ENCODE measurements around the gene EPB41L4B.
A peak's percentile ranks its signal among the peaks of the same experiment; 100 is the strongest.

The EPB41L4B gene

DNA sequence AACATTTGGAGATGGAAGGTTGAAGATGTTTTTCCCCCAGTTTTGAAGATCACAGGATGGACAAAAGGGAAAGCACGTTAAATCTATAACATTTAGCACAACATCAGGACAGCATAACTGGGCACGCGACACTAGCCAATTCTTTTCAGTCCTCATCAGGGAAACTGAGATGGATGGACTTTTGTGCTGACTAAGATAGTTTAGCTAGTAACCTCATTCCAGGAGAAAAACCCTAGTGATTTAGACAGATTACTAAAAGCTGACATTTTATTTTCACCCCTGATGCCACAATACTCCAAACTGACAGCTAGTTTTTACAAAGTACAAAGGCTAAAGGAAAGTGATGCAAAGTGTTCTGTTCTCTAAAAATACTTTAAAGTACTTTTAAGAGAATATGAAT lies 53.3 kb downstream of the EPB41L4B start:
- DNase-seq, result no peak

DNA sequence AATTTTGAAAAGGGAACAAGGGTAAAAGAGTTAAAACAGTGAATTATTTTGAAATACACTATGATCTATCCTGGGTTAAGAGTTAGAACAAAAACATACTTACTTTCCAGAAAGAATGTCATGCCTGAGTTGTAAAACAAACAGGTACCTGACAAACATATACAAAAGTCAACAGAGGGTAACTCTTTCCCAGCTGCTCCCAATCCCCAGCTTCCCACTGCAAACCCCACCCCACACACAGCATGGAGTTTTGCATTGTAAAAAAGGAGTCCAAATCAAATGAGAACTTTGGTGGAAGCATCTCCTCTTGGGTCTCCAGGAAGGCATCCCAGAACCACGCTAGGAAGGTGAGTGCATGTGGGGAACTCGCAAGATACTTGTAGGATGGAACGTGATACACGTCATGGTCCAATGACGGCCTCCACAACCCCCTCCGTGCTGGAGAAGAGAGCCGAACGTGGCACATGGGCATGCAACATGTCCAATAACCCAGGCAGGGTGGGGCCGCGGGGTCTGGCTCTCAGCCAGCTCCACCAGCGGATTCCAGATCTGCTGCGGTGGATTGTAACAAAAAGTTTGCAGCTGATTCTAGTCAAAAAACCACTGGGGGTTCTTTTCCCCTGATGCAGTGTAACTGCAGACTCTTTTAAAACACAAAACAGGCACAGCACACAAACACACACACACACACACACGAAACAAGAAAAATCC lies 55.8 kb downstream of the EPB41L4B start:
- DNase-seq, result peak; percentile 11

DNA sequence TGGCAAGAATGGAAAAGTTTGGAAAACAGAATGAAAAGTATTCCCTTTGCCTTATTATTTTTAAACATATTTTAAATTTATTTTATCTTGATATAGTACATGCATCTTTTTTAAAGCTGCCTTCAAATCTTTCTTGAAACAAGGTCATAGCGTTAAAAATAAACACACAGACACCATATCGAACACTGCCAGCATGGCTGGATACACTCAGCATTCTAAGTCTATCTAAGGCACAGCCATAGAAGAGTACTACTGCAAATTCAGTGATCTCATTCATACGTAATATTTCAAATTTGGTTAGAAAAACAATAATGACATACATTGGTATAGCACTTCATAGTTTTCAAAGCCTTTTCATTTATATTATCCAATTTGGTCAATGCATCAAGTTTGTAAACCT lies 57.5 kb downstream of the EPB41L4B start:
- no peak for DNase-seq

DNA sequence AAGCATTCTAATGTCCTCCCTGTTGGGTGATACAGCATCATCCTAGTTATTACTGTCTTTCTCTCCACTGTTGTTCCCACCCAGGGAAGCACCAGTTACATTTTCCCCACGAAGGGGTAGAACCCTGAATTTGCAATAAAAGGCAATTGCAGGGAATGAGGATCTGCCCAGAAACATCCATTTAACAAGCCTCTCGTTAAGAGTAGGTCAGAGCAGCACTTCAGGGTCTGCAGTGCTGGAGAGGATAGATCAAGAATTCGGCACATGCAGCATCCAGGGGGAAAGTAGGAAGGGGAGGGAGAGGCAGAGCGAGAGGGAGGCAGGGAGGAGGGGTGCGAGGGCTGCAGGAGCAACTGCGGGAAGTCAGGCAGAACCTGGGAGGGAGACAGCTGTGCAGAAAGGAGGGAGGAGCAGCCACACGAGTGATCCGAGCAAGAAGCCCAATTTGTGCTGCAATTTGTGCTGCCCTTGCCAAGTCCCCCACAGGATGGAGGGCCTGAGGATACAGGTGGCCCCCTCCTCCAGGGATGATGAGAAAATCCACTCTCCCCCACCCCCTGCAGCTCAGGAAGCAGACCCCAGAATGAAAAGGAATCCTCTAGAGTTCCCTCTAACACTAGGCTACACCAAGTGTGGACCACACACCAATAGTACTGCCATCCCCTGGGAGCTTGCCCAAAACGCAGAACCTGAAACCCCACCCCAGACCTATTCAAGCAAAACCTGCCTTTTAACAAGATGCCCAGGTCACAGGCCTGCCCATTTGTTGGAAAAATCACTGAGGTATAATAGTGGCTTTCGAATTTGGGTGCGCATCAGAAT lies 62.2 kb downstream of the EPB41L4B start:
- DNase-seq, result no peak

DNA sequence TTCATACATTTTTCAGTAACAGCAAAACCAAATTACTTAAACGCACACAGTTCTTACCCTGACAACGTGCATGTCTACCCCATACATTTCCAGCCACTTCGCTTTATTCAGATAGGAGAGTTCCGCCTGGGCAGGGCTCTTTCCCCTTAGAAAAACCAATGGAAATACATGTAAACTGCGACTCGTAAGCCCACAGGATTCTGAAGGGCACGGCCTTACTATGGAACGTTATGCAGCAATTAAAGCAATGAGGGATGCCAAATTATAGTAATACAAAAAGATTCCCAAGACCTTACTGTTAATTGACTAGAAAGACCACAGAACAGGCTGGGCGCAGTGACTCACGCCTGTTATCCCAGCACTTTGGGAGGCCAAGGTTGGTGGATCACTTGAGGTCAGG lies 64.5 kb downstream of the EPB41L4B start:
- no peak for DNase-seq

DNA sequence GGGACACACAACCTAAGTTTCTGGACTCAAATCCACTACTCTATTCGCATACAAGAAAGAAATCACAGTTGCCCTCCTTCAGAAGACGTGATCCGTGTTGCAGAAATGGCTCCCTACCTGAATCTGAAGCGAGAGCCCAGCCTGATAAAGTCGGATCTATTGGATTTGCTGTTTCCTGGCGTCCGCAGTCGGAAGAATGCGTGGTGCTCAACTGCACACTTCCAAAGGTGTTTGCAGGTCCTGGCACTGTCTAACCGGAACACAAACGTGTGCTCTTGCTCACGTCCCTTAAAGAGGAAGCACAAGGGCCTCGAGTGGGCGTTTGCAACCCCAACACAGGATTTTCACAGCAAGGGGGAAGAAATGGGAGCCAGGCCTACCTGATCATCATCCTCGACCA lies 65.5 kb downstream of the EPB41L4B start:
- no peak for DNase-seq

DNA sequence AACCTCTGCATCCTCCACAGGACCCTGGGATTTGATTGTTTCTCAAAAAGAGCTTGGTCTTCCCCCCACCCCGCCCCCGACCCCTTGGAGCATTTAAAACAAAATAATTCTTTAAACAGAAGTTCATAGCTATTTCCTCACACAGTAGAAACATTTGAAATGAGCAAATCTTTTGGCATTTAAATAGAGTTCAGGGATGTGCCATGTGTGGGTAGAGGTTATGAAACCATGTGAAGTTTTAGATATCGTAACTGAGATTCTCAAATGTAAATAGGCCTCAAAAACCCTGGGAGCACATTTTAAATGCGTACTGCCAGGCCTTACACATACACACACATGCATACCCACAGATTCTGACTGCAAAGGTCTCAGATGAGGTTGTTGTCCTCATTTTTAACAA lies 66.5 kb downstream of the EPB41L4B start:
- no peak for DNase-seq

DNA sequence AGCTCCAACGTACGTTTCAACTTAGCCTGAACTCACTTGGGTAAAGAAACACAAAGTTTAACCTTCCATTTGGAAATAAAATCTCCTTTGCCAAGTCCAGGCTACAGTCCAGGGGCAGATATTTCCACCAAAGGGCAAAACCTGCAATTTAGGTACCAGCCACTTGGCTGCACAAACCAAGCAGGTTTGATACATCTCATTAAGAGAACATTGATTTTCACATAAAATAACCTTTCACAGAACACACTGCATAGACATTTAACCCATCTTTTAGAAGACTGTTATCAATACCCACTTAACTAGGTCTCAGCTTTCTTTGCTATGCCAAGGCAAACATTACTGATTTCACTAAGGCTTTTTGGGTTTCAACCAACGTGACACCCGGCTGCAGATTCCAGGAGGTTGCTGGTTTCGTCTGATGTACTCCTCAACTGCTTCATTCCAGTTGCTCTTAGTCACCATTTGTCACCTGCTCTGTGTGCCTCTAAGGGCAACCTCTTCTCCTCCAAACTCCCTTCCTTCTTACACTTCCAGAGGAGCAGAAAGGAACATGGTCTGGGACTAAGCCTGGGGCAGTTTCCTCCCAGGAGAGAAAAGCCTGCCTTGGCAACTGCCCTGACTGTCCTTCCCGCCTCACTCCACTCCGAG lies 67.1 kb downstream of the EPB41L4B start:
- DNase-seq, result no peak

DNA sequence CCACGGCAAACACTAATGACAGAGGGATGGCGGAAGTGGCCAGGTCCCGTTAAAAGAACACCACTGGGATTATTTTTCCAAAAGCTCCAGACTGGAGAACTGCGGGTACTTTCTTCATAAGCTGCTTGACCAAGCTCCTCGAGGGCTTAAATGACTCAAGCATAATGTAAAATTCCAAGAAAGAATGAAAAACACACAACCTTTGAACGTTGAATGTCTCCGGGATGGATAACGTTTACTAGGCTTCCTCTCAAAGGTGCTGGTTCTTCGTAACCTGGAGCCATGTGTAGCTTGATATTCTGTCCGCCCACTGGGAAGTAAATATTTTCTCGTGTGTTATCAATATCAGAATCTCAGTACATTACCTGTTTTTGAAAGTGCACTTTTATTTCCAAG lies 67.6 kb downstream of the EPB41L4B start:
- no peak for DNase-seq

DNA sequence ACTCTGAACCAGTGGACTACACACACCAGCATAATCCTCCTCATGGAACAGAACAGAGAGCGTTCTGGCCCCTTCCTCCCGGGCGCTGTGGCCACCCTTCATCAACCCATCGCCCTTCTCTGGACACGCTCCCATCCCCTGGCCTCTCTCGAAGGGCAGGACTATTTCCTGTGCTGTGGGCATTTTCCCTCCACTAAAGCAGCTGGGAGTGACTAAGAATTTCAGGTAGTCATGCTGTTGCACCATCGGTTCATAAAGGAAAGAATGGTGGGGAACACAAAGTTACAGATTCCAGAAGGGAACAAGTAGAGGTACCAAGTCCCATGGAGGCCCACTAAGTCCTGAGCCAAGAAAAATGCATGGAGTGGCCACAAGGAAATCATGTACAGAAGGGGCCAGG lies 68.6 kb downstream of the EPB41L4B start:
- DNase-seq, result no peak

DNA sequence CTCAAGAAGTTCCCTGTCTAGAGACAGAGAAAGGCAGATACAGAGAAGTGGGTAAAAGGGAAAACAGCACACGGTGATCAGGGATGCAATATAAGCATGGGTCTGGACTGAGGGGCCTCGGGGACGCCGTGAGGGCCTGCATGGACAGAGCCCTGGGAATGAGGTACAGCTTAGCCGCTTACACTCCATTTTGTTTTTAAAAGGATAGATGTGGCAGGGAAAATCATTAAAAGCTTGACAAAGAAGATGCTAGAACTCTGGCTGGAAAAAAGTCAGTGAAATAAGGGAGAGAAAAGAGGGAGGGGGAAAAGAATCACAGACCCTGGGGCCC lies 69.1 kb downstream of the EPB41L4B start:
- no peak for DNase-seq

DNA sequence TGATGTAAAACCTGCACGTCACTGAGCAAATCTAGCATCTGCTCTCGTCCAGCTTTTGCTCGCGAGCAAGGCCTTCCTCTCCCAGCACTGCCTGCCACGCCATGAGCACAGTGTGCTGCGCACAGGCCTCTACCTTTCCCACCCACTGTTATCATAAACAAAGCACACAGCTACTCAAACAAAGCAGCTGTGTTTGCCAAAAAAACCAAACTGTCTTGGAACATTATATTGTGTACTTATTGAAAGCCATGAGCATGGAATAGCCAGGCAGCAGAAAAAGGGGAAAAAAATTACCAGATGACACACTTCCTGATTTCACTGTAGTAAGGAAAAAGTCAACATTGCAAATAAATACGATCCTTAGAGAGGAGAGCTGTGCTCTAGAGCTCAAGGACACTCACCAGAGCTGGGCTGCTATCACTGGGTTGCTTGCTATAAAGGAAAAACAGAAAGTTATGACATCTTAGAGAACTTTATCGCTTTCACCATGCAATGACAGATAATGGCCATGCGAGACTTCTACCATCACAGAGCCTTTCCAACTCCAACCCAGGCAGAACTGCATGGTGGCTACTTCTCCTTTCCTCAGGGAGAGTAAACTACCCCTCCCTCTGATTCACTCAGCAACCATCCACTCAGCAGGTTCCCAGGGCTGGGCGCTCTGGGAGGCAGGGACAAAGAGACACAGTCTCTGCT lies 69.6 kb downstream of the EPB41L4B start:
- DNase-seq, result peak; percentile 81

DNA sequence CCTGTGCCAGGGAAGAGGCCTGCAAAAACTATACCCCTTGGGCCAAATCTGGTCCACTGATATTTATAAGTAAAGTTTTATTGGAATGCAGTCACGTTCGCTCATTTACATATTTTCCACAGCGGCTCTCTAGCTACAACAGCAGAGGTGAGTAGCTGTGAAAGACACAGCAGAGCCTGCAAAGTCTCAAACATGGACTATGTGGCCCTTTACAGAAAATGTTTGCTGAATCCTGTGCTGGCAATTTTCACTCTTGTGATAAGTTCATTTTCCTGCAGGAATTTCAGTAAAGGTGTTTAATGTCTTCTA lies 70.1 kb downstream of the EPB41L4B start:
- no peak for DNase-seq

DNA sequence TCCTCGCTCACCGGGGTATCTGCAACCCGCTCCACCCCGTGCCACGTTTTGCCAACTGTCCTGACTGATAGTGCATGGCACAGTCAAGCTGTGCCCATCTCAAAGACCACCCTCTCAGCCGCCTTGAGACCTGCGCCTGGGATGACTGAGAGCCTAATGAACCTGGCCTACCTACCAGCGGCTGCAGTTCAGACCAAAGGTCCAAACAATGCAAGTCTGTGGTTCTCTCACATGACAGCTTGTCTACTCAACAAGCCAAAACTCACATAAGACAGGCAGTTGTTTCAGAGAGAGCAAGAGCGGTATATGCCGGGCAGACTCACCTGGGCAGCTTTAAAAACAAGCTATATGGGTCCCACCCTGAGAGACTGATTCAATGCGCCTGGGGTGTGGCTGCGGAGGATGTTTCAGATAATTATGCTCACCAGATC lies 70.5 kb downstream of the EPB41L4B start:
- DNase-seq, result no peak

DNA sequence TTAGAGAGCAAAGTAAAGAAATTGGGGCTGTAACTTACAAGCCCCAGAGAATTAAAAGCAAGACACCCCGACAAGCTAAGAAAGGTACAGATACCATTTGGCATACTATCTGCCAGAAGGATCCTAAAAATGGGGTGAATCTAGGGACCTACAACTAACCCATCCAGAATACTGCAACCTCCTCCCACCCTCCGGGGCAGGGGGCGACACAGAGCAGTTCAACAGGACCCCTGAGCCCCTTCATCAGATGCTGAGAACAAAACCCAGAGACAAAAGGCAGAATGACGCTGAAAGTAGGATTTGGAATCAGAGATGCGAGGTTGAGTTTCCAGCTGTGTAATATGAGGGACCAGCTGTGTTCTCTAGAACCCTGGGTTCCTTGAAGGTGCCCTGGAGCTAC lies 71.2 kb downstream of the EPB41L4B start:
- DNase-seq, result no peak

DNA sequence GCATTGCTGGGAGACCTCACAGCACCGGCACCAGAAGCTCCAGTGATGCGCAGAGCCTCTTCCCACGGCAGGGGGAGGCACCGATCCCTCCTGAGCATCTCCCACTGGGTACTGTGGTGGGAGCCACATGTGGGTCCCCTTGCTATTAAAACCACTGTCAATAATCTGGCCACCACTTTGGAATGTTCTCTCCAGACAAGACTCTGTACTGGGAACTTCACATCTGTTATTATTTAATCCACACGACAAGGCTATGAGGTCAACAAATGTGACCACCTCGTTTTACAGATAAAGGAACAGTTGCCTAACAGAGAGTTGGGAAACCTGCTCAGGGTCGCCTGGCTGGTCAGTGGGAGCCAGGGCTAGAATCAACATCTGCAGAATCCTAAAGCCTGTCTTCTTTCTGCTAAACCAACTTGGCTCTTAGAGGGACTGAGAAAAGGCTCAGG lies 72.7 kb downstream of the EPB41L4B start:
- DNase-seq, result peak; percentile 17

DNA sequence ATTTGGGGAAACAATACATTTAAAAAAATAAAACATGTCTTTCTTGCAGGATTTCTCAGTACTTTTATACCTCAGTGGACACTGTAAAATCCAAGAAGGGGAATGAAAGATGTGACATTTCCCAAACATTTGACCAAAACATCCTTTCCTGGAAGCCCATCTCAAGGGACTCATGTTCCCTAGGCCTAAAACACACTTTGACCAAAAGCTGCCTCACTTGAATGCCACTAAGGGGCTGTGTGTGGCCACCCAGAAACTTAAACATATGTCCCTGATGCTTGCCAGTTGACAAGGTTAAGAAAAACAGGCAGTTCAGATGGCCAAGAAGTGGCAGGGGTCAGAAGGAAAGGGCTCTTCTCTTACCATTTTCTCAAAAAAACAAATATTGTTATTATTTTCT lies 73.6 kb downstream of the EPB41L4B start:
- DNase-seq, result no peak

DNA sequence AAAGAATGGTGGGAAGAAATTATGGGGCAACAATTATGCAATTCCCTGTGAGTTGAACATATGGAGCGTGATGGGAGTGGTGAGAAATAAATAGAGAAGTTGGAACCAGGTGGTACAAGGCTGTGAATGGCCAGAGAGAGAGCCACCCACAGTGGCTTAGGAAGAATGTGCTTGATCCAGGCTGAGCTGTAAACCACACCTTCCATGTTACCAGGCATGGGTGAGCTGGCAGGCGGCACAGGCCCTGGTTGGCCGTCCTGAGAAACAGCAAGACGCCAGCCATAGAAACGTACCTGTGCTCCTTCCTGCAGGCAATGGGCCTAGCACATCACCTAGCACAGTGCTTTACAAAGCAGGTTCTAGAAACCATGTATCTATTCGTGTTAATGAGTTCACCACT lies 74.3 kb downstream of the EPB41L4B start:
- no peak for DNase-seq

DNA sequence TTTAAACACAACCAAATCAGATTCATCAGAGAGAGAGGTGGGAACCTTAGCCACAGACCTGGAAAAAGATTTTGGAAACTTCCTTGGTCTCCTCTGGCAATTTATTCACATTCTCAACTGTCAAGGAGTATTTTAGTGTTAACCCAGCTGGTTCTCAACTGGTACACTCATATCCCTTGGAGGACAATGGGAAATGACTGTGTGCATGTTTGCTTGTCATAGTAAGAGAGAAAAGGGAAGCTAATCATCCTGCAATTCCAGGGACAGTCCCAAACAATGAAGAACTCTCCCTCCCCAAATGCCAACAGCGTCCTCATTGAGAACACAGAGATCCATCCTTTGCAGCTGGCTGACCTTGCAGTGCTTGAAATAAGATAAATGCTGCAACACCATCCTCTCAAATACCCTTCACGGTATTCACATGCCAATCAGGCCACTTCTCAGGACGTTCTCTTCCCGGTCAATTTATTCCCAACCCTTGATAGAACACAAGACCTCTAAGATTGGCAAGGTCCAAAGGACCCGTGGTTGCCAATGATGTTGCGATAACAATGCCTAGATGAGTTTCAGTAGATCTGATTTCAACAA lies 75.5 kb downstream of the EPB41L4B start:
- DNase-seq, result no peak

DNA sequence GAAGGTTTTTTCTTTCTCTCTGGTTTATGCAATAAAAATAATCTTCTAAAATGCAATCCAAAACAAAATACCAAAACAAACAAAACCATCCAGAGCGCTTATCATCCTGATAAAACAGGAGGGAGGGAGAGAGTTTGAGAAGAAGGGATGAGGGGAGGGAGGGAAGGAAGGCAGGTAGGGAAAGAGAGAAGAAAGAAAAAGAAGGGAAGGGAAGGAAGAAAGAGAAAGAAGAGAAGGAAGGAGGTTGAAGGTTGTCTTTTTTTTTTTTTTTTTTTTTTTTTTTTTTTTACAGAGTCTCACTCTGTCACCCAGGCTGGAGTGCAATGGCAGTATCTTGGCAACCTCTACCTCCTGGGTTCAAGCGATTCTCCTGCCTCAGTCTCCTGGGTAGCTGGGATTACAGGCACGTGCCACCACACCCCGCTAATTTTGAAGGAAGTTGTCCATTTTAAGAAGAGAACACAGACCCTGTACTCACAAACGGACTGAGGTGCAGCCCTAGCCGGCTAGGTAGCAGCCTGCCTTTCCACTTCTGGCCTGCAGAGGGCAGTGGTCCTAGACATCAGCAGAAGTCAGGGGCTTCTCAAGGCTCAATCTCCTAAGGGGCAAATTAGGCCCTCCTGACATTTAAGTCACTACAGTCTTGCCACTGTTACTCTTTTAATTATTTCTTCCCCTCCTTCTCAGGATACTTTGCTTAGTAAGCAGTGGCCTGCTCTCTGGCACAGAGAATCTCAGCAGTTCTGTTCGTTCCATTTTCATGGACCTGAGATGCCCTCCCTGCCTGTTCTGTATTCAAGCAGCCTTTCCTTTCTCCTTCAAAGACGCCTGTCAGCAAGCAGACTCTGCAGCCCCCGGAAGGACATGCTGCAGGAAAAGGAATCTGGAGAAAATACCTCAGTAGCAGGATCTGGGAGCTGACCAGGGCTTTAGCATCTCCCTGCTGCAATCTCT lies 76.4 kb downstream of the EPB41L4B start:
- DNase-seq, result peak; percentile 81

DNA sequence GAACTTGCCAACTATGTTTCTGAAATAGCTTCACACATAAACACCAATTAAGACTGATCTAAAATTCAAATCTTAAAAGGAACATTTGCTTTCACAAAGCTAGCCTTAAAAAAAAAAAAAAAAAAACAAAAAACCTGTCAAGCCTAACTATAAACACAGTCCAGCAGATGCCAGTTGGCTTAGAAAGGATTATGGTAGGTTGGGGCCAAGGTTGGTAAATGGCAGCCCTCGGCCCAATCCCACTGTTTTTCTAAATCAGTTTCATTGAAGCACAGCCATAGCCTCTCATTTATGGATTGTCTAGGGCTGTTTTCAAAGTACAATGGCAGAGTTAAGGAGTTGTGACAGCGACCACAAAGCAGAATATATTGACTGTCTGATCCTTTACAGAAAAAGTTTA lies 78.1 kb downstream of the EPB41L4B start:
- no peak for DNase-seq

DNA sequence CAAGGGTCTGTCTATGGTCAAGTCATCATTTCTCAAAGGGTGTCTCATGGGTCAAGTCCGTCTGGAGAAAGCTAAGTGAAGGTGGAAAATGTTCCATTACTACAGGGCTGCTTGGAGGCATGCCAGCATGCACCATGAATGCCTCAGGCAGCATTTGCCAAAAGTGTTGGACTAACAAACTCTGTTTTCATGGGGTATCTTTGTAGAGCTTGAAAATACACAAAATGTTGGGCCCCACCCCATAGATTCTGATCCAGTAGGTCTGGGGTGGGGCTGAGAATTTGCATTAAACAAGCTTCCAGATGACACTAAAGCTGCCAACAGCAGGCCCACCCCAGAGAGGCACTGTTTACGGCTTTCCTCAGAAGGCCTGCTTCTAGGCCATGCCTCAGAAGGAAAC lies 78.8 kb downstream of the EPB41L4B start:
- no peak for DNase-seq

Measured in OCI-M1 (cell line).